Stimulated activated CD8-positive, alpha-beta memory T cell treated with anti-CD3 and anti-CD28 coated beads, Interleukin-2, amount 100 ng/mL, for 1 hour (primary cell): Measurements from ENCODE around the gene AFP.

Experiments
- DNase-seq, 2 donors: peaks; one replicate each; pipeline ENCODE4 v3.0.0-alpha.2; 2020; ENCODE audit warnings: low read depth in 2 of 2

AFP gene

GRCh38 chr4:73459048-73459421, 23.0 kb downstream of the AFP start:
- DNase-seq = no peak

- DNase-seq = no peak
These were observed 25.0 kb downstream of the AFP start for GRCh38 chr4:73460913-73461522.

GRCh38 chr4:73468170-73468569, 32.1 kb downstream of the AFP start:
- no peak for DNase-seq

GRCh38 chr4:73470728-73471127, 34.7 kb downstream of the AFP start:
- no peak for DNase-seq

- DNase-seq = no peak
These were observed 41.2 kb downstream of the AFP start for GRCh38 chr4:73477176-73477575.

GRCh38 chr4:73479323-73479722, 43.3 kb downstream of the AFP start:
- DNase-seq = no peak

GRCh38 chr4:73481358-73481757, 45.3 kb downstream of the AFP start, which contains the start of gene AFM:
Gene AFM, plus strand, starts transcription at chr4:73481745. Its CDS starts 31 bp downstream, at chr4:73481776.
- DNase-seq = no peak

GRCh38 chr4:73485085-73485484, 49.1 kb downstream of the AFP start:
- DNase-seq = no peak

- no peak for DNase-seq
These were observed 49.6 kb downstream of the AFP start for GRCh38 chr4:73485596-73485995.

- DNase-seq = no peak
These were observed 50.5 kb downstream of the AFP start for GRCh38 chr4:73486497-73486896.

GRCh38 chr4:73487233-73487632, 51.2 kb downstream of the AFP start:
- DNase-seq = no peak

GRCh38 chr4:73499996-73500765, 64.2 kb downstream of the AFP start:
- DNase-seq = no peak

GRCh38 chr4:73501664-73502265, 65.7 kb downstream of the AFP start:
- DNase-seq = no peak

- no peak for DNase-seq
These were observed 69.5 kb downstream of the AFP start for GRCh38 chr4:73505567-73505966.
